Omental fat pad (tissue), 4 donors: ENCODE measurements around the gene LHFPL3. TPM values are rescaled to one million over a fixed set of nuclear protein-coding genes. Genes with fewer than 3 reads are reported as not detected.

Experiments
- ATAC-seq: fragments of 150-250 bp; one replicate; pipeline ENCODE4 v1.9.1; 2016; ENCODE audit warnings: mild to moderate bottlenecking, moderate library complexity; ENCODE audit not compliant: low FRiP score
- DNase-seq: peaks from one replicate; pipeline ENCODE4 v3.0.0-alpha.2; 2019; ENCODE audit warnings: low spot score
- total RNA-seq, 4 donors: library from RNA; depleted of rRNA; stranded (reverse); fragments of >200 nt; gene quantifications; one replicate each; pipeline ENCODE4 v1.1.0, GENCODE V29; 2016
- TF ChIP-seq, protein P1 (sequence below), 3 donors: fragments of 450-650 bp; IDR thresholded peaks; one replicate each; pipeline ENCODE4 v1.5.1; 2016 to 2017; ENCODE audit warnings: antibody characterized with exemption in 3 of 3, mild to moderate bottlenecking in 3 of 3, moderate library complexity in 2 of 3

The LHFPL3 gene
- total RNA-seq, 4 donors from 2014 or later = not detected

- DNase-seq (no peak), ATAC-seq (no peak)
- TF ChIP-seq, protein P1, sequence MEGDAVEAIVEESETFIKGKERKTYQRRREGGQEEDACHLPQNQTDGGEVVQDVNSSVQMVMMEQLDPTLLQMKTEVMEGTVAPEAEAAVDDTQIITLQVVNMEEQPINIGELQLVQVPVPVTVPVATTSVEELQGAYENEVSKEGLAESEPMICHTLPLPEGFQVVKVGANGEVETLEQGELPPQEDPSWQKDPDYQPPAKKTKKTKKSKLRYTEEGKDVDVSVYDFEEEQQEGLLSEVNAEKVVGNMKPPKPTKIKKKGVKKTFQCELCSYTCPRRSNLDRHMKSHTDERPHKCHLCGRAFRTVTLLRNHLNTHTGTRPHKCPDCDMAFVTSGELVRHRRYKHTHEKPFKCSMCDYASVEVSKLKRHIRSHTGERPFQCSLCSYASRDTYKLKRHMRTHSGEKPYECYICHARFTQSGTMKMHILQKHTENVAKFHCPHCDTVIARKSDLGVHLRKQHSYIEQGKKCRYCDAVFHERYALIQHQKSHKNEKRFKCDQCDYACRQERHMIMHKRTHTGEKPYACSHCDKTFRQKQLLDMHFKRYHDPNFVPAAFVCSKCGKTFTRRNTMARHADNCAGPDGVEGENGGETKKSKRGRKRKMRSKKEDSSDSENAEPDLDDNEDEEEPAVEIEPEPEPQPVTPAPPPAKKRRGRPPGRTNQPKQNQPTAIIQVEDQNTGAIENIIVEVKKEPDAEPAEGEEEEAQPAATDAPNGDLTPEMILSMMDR (IDR thresholded peaks at IDR 0.05) = no peak
Measured at GRCh38 chr7:104450861-104451260, 122.5 kb downstream of the LHFPL3 start.

GRCh38 chr7:104453190-104453589 is 124.8 kb downstream of the LHFPL3 start:
- DNase-seq = no peak
- TF ChIP-seq, protein P1 (IDR thresholded peaks at IDR 0.05) = no peak
- ATAC-seq = no peak

DNA sequence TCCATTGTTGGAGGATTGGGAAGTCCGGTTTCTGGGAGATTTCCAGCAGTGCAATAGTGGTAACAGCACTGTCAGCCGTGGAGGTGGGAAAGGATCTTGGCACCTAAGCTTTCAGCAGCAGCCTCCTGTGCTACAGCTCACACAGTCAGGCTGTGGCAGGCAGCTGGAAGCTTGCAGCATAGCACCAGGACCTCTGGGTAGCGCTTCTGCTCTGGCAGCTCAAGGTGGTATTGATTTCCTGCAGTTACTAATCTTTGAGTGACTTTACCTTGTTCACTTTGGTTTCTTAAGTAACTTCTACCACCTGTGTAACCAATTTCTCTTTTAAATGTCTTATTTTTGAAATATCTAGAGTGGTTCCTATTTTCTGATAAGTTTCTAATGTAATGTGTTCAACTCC is 130.5 kb downstream of the LHFPL3 start:
- TF ChIP-seq, protein P1 (IDR thresholded peaks at IDR 0.05) = no peak
- DNase-seq = no peak
- ATAC-seq = no peak

- no peak for ATAC-seq
Measured at GRCh38 chr7:104469166-104469820, 140.9 kb downstream of the LHFPL3 start.

GRCh38 chr7:104480529-104480928 is 152.1 kb downstream of the LHFPL3 start:
- no peak for DNase-seq
- ATAC-seq = no peak
- TF ChIP-seq, protein P1 (IDR thresholded peaks at IDR 0.05) = no peak

More at GRCh38 chr7:104469166-104469820, 140.9 kb downstream of the LHFPL3 start:
- TF ChIP-seq, protein P1 (IDR thresholded peaks at IDR 0.05) = no peak
- DNase-seq = no peak

DNA sequence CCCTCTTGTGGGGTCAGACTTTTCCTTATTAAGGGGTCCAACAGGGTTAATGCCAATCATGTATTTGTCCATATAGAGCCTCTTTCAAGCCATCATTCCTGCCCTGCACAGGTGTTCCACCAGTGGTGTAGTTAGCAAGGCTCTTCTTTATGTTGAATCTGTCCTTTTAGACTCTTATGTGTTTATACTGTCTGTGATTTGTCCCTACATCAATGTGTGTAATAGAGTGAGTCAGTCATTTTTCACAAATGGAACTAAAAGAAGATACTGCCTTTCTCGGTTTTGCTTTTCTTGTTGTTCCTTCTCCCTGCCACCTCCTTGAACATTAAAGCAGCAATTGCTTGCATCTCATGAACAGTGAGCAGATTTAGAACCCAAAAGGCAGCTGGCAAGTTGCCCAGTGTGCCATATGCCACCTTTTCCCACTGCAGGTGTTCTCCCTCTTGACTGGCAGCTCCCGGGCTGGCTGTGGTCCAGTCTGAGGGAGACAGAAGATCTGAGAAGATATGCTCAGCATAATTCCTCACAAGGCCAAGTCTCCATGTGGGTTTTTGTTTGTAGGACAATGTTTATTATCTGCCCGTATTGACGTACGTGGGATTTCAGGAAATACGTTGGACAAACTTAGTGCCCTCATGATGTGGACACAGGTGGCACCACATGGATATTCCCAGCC is 154.1 kb downstream of the LHFPL3 start:
- TF ChIP-seq, protein P1 (IDR thresholded peaks at IDR 0.05) = no peak
- DNase-seq (no peak), ATAC-seq (no peak)

GRCh38 chr7:104486931-104487330 is 158.5 kb downstream of the LHFPL3 start:
- DNase-seq (no peak), ATAC-seq (no peak)
- TF ChIP-seq, protein P1 (IDR thresholded peaks at IDR 0.05) = no peak
